Occipital lobe (tissue), 2 donors: ENCODE results near the gene PAPOLB. TPM values are rescaled to one million over a fixed set of nuclear protein-coding genes. Genes with fewer than 3 reads are reported as not detected.
"Not testable (repeated sequence)": the region's sequence is repeated elsewhere in the genome, so short reads cannot be mapped to it uniquely, and the experiment has no call there.

Source experiments
- DNase-seq: peaks from one replicate; lab custom pipeline; 2025; lab: John Stamatoyannopoulos, UW
- total RNA-seq: library from RNA; depleted of rRNA; stranded (reverse); fragments of >200 nt; gene quantifications from one replicate; pipeline ENCODE4 v1.2.3, GENCODE V29; 2014

PAPOLB gene
- 0.94 TPM for total RNA-seq

GRCh38 chr7:4861673-4862072 lies at the start of gene PAPOLB:
Gene PAPOLB (minus strand): TSS chr7:4862030. CDS start chr7:4861810, 220 bp downstream.
- no peak for DNase-seq

GRCh38 chr7:4911111-4911828 lies 49.4 kb upstream of the PAPOLB start:
- no peak for DNase-seq

GRCh38 chr7:4906682-4907081 lies 44.9 kb upstream of the PAPOLB start:
- no peak for DNase-seq

GRCh38 chr7:4905171-4905570 lies 43.3 kb upstream of the PAPOLB start:
- DNase-seq: no peak

GRCh38 chr7:4904346-4904745 lies 42.5 kb upstream of the PAPOLB start:
- DNase-seq: no peak

GRCh38 chr7:4895766-4896165 lies 33.9 kb upstream of the PAPOLB start:
- DNase-seq: no peak

- DNase-seq: no peak
Observed at GRCh38 chr7:4894482-4894881, 32.7 kb upstream of the PAPOLB start.

GRCh38 chr7:4893929-4894475 lies 32.2 kb upstream of the PAPOLB start:
- DNase-seq: no peak

- DNase-seq: not testable (repeated sequence)
Observed at GRCh38 chr7:4893188-4893587, 31.4 kb upstream of the PAPOLB start.

GRCh38 chr7:4891522-4891921 lies 29.7 kb upstream of the PAPOLB start:
- DNase-seq: not testable (repeated sequence)

GRCh38 chr7:4889682-4890081 lies 27.9 kb upstream of the PAPOLB start:
- no peak for DNase-seq

GRCh38 chr7:4888161-4888560 lies 26.3 kb upstream of the PAPOLB start:
- no peak for DNase-seq

- no peak for DNase-seq
Observed at GRCh38 chr7:4886671-4887070, 24.8 kb upstream of the PAPOLB start.

GRCh38 chr7:4885317-4885807 lies 23.5 kb upstream of the PAPOLB start:
- DNase-seq: no peak

GRCh38 chr7:4884164-4884563 lies 22.3 kb upstream of the PAPOLB start:
- DNase-seq: no peak

GRCh38 chr7:4883372-4884144 lies 21.7 kb upstream of the PAPOLB start, which contains the start of gene RADIL:
Gene RADIL (minus strand): TSS chr7:4883716. CDS start chr7:4878139, 5,577 bp downstream.
- peak; percentile 88 for DNase-seq

GRCh38 chr7:4883033-4883371 lies 21.2 kb upstream of the PAPOLB start:
- no peak for DNase-seq

GRCh38 chr7:4882169-4883032 lies 20.6 kb upstream of the PAPOLB start:
- DNase-seq: peak; percentile 18

- DNase-seq: no peak
Observed at GRCh38 chr7:4880218-4880617, 18.4 kb upstream of the PAPOLB start.

- no peak for DNase-seq
Observed at GRCh38 chr7:4879396-4880081, 17.7 kb upstream of the PAPOLB start.
